Keratinocyte (primary cell): ENCODE results near the gene GNA15. TPM values are rescaled to one million over a fixed set of nuclear protein-coding genes. Genes with fewer than 3 reads are reported as not detected.

Source experiments
- DNase-seq: peaks from one replicate; pipeline ENCODE4 v3.0.0-alpha.2; 2011; ENCODE audit warnings: low read depth, missing footprints, low spot score
- FAIRE-seq: peaks from 2 replicates; lab custom pipeline; 2011; peaks lifted over from hg19 to GRCh38; lab: Jason Lieb, UNC
- H2AFZ ChIP-seq: 2 replicates; pipeline ENCODE4 v1.6.0; 2012; ENCODE audit warnings: low read length, control low read depth, inconsistent platforms; ENCODE audit not compliant: control insufficient read depth
- H3K27ac ChIP-seq: 2 replicates; pipeline ENCODE4 v1.5.1; 2011; ENCODE audit warnings: low read length; ENCODE audit not compliant: control insufficient read depth, insufficient read depth
- H3K27me3 ChIP-seq: 3 replicates; pipeline ENCODE4 v1.6.0; 2011; ENCODE audit warnings: low read length; ENCODE audit not compliant: control insufficient read depth, insufficient read depth; ENCODE audit errors: extremely low read depth
- H3K36me3 ChIP-seq, 2 experiments: 2 replicates in 1 of 2; 3 replicates in 1 of 2; pipeline ENCODE4 v1.5.1; 2011; ENCODE audit warnings: low read length in 2 of 2, mild to moderate bottlenecking in 1 of 2; ENCODE audit not compliant: control insufficient read depth in 2 of 2, insufficient read depth in 2 of 2; ENCODE audit errors: extremely low read depth in 1 of 2
- H3K4me1 ChIP-seq: 3 replicates; pipeline ENCODE4 v1.5.1; 2011; ENCODE audit warnings: low read length; ENCODE audit not compliant: control insufficient read depth, insufficient read depth; ENCODE audit errors: extremely low read depth
- H3K4me2 ChIP-seq: 3 replicates; pipeline ENCODE4 v1.6.0; 2011; ENCODE audit warnings: low read depth, low read length; ENCODE audit not compliant: control insufficient read depth, insufficient read depth; ENCODE audit errors: extremely low read depth
- H3K4me3 ChIP-seq, 3 experiments: fragments of 200-600 bp in 1 of 3; sonication (generic) in 1 of 3; 2 replicates in 2 of 3; 3 replicates in 1 of 3; pipeline ENCODE4 v1.5.1; 2011 to 2016; ENCODE audit warnings: low read length in 3 of 3, mild to moderate bottlenecking in 3 of 3, control low read depth in 2 of 3, inconsistent platforms in 1 of 3, low read depth in 1 of 3, mixed read lengths in 1 of 3, mixed run types in 1 of 3, moderate library complexity in 1 of 3; ENCODE audit not compliant: control insufficient read depth in 2 of 3, insufficient read depth in 2 of 3; ENCODE audit errors: extremely low read depth in 1 of 3
- H3K79me2 ChIP-seq: 2 replicates; pipeline ENCODE4 v1.6.0; 2012; ENCODE audit warnings: low read length; ENCODE audit not compliant: control insufficient read depth, insufficient read depth
- H3K9ac ChIP-seq: 3 replicates; pipeline ENCODE4 v1.6.0; 2011; ENCODE audit warnings: low read length; ENCODE audit not compliant: control insufficient read depth, insufficient read depth; ENCODE audit errors: extremely low read depth
- H3K9me1 ChIP-seq: 3 replicates; pipeline ENCODE4 v1.6.0; 2011; ENCODE audit warnings: low read length; ENCODE audit not compliant: control insufficient read depth, insufficient read depth; ENCODE audit errors: extremely low read depth
- H3K9me3 ChIP-seq: 2 replicates; pipeline ENCODE4 v1.5.1; 2012; ENCODE audit warnings: low read depth, low read length; ENCODE audit not compliant: control insufficient read depth
- H4K20me1 ChIP-seq: 3 replicates; pipeline ENCODE4 v1.6.0; 2011; ENCODE audit warnings: low read length; ENCODE audit not compliant: control insufficient read depth, insufficient read depth; ENCODE audit errors: extremely low read depth
- EZH2 ChIP-seq: IDR thresholded peaks from one replicate; pipeline ENCODE4 v1.6.1; 2012; ENCODE audit warnings: inconsistent platforms, mild to moderate bottlenecking, low read length, moderate library complexity
- dilution Hi-C: fragments of 300-500 bp; cut with MboI; formaldehyde crosslinking; loops from one replicate; pipeline ENCODE4 v1.7.0; 2020; ENCODE audit warnings: low sequenced_read_pairs; ENCODE audit not compliant: extremely low pct_ligation_motif_present
- polyA plus RNA-seq, 5 experiments: library from polyadenylated mRNA; depleted of rRNA in 3 of 5; stranded (reverse) in 3 of 5; stranded (forward) in 1 of 5; unstranded in 1 of 5; fragments of >200 nt; gene quantifications; 1 replicate in 1 of 5; 2 replicates in 3 of 5; 3 replicates in 1 of 5; pipeline versions ENCODE4 v1.2.1 to v1.2.3, GENCODE V29; 2011 to 2012; ENCODE audit warnings: missing spikeins in 2 of 5, low read depth in 1 of 5, low replicate concordance in 1 of 5
- TF ChIP-seq, protein P1 (sequence below), 3 experiments: IDR thresholded peaks in 1 of 3; conservative IDR thresholded peaks in 1 of 3; optimal IDR thresholded peaks in 1 of 3; 2 replicates in 2 of 3; 3 replicates in 1 of 3; pipeline versions ENCODE3 to v1.5.1; 2011; ENCODE audit warnings: low read length in 3 of 3, mild to moderate bottlenecking in 3 of 3, moderate library complexity in 2 of 3, control low read depth in 1 of 3, inconsistent platforms in 1 of 3; ENCODE audit not compliant: insufficient read depth in 2 of 3; ENCODE audit errors: extremely low read depth in 1 of 3

The GNA15 gene
- polyA plus RNA-seq, 1 donor (not counting 4 experiments of a cell fraction or from before 2014, with no cell fraction given): 60.0 TPM

GRCh38 chr19:3154957-3155736, 19.3 kb downstream of the GNA15 start:
- Histone ChIP-seq H3K27me3 (no peaks in the 10 kb centered on the region), H3K4me3 (peak overlapping the region in 1 of 3 experiments; percentile 51), H2AFZ (peak overlapping the region; percentile 49), H3K9ac (peak overlapping the region; percentile 80), H3K27ac (peak overlapping the region; percentile 99), H3K4me1 (peaks cover 16% of the 10 kb centered on the region), H4K20me1 (no peaks in the 10 kb centered on the region), H3K9me1 (no peaks in the 10 kb centered on the region), H3K36me3 (peaks cover 42 to 61% of the 10 kb centered on the region in 2 experiments), H3K9me3 (no peaks in the 10 kb centered on the region), H3K4me2 (peak overlapping the region; percentile 93), H3K79me2 (peaks cover 28% of the 10 kb centered on the region)
- DNase-seq (peak; percentile 99), FAIRE-seq (peak; percentile 98)
- dilution Hi-C loops: no loop called here
- TF ChIP-seq EZH2: no peak
- TF ChIP-seq, protein P1, sequence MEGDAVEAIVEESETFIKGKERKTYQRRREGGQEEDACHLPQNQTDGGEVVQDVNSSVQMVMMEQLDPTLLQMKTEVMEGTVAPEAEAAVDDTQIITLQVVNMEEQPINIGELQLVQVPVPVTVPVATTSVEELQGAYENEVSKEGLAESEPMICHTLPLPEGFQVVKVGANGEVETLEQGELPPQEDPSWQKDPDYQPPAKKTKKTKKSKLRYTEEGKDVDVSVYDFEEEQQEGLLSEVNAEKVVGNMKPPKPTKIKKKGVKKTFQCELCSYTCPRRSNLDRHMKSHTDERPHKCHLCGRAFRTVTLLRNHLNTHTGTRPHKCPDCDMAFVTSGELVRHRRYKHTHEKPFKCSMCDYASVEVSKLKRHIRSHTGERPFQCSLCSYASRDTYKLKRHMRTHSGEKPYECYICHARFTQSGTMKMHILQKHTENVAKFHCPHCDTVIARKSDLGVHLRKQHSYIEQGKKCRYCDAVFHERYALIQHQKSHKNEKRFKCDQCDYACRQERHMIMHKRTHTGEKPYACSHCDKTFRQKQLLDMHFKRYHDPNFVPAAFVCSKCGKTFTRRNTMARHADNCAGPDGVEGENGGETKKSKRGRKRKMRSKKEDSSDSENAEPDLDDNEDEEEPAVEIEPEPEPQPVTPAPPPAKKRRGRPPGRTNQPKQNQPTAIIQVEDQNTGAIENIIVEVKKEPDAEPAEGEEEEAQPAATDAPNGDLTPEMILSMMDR (optimal IDR thresholded peaks at IDR 0.05 in 1 of 3, IDR thresholded peaks at IDR 0.05 in 1 of 3, conservative IDR thresholded peaks at IDR 0.05 in 1 of 3; ENCODE audit: extremely low read depth in 1 of 3, insufficient read depth in 2 of 3, low read length in 3 of 3): no peak

GRCh38 chr19:3157096-3157845, 21.4 kb downstream of the GNA15 start:
- Histone ChIP-seq H3K36me3 (peaks cover 35 to 57% of the 10 kb centered on the region in 2 experiments), H3K9me1 (no peaks in the 10 kb centered on the region), H4K20me1 (no peaks in the 10 kb centered on the region), H3K4me2 (no peak overlapping the region), H3K27ac (no peak overlapping the region), H3K27me3 (no peaks in the 10 kb centered on the region), H3K79me2 (peaks cover 21% of the 10 kb centered on the region), H3K9me3 (no peaks in the 10 kb centered on the region), H3K4me3 (no peak overlapping the region), H3K4me1 (peaks cover 27% of the 10 kb centered on the region), H3K9ac (no peak overlapping the region), H2AFZ (no peak overlapping the region)
- dilution Hi-C loops: no loop called here
- TF ChIP-seq, protein P1 (optimal IDR thresholded peaks at IDR 0.05 in 1 of 3, IDR thresholded peaks at IDR 0.05 in 1 of 3, conservative IDR thresholded peaks at IDR 0.05 in 1 of 3; ENCODE audit: extremely low read depth in 1 of 3, insufficient read depth in 2 of 3, low read length in 3 of 3): no peak
- TF ChIP-seq EZH2: no peak
- FAIRE-seq: no peak
- DNase-seq: no peak
